ENCODE data around the gene EGLN2. TPM values are rescaled to one million over a fixed set of nuclear protein-coding genes. Genes with fewer than 3 reads are reported as not detected.
"Not testable (repeated sequence)": the region's sequence is repeated elsewhere in the genome, so short reads cannot be mapped to it uniquely, and the experiment has no call there.

Gene EGLN2
- total RNA-seq, 2 experiments from 2014 or later: 124 to 126 TPM

- Mint-ChIP-seq H3K27me3 (peaks cover 34% of the 10 kb centered on the region), H3K9me3 (no peaks in the 10 kb centered on the region), H3K4me3 (no peak overlapping the region), H3K4me1 (peaks cover 52% of the 10 kb centered on the region), H3K36me3 (ENCODE audit: low read depth) (peaks cover 5% of the 10 kb centered on the region), H3K27ac (no peak overlapping the region)
- POLR2A ChIA-PET: no interaction called here
- DNase-seq: no peak
- CTCF ChIA-PET: interaction anchor here (0.8 kb wide), 1 partner anchor 152 kb away, joined by 3 read pairs; no protein-coding TSS in a partner anchor
Observed at GRCh38 chr19:40815223-40815622, 16.2 kb downstream of the EGLN2 start.

GRCh38 chr19:40818480-40819399 lies 19.7 kb downstream of the EGLN2 start:
- H3K36me3 Mint-ChIP-seq (ENCODE audit: low read depth); H3K9me3 Mint-ChIP-seq; POLR2A ChIA-PET: not testable (repeated sequence)
- CTCF ChIA-PET: interaction anchor here (0.6 to 3.8 kb wide), 9 partner anchors 9 to 488 kb away, joined by 3 to 20 read pairs (median 4); no protein-coding TSS in a partner anchor
- H3K4me3 Mint-ChIP-seq: peak overlapping the region; percentile 68
- H3K27me3 Mint-ChIP-seq: peaks cover 18% of the 10 kb centered on the region
- H3K4me1 Mint-ChIP-seq: peaks cover 33% of the 10 kb centered on the region
- DNase-seq: peak; percentile 68
- peak overlapping the region; percentile 91 for H3K27ac Mint-ChIP-seq

GRCh38 chr19:40819479-40820234 lies 20.7 kb downstream of the EGLN2 start:
- H3K27ac Mint-ChIP-seq: peak overlapping the region; percentile 67
- H3K4me1 Mint-ChIP-seq: peaks cover 38% of the 10 kb centered on the region
- H3K4me3 Mint-ChIP-seq; H3K36me3 Mint-ChIP-seq (ENCODE audit: low read depth); H3K9me3 Mint-ChIP-seq; H3K27me3 Mint-ChIP-seq; POLR2A ChIA-PET: not testable (repeated sequence)
- DNase-seq: peak; percentile 74
- CTCF ChIA-PET: interaction anchor here (0.6 to 3.8 kb wide), 16 partner anchors 10 to 489 kb away, joined by 3 to 20 read pairs (median 3); partner anchors contain the start of gene SERTAD1

- no peak for DNase-seq
- Mint-ChIP-seq H3K4me1 (peaks cover 51% of the 10 kb centered on the region), H3K9me3 (peaks cover 6% of the 10 kb centered on the region), H3K4me3 (no peak overlapping the region), H3K27me3 (no peaks in the 10 kb centered on the region), H3K27ac (no peak overlapping the region), H3K36me3 (ENCODE audit: low read depth) (peaks cover 10% of the 10 kb centered on the region)
- ChIA-PET POLR2A (no interaction called here), CTCF (interaction anchor here (0.6 to 3.8 kb wide), 2 partner anchors 13 to 16 kb away, joined by 3 to 20 read pairs; no protein-coding TSS in a partner anchor)
Observed at GRCh38 chr19:40822161-40822560, 23.2 kb downstream of the EGLN2 start.

GRCh38 chr19:40822704-40823553 lies 23.9 kb downstream of the EGLN2 start:
- peaks cover 17% of the 10 kb centered on the region for H3K36me3 Mint-ChIP-seq (ENCODE audit: low read depth)
- DNase-seq, H3K4me3 Mint-ChIP-seq, H3K9me3 Mint-ChIP-seq, H3K27ac Mint-ChIP-seq, H3K27me3 Mint-ChIP-seq, POLR2A ChIA-PET: not testable (repeated sequence)
- peaks cover 50% of the 10 kb centered on the region for H3K4me1 Mint-ChIP-seq
- CTCF ChIA-PET: interaction anchor here (0.6 to 2.1 kb wide), 3 partner anchors 13 to 37 kb away, joined by 3 to 5 read pairs (median 3); no protein-coding TSS in a partner anchor

- H3K9me3 Mint-ChIP-seq, H3K4me3 Mint-ChIP-seq, H3K27me3 Mint-ChIP-seq, POLR2A ChIA-PET, DNase-seq: not testable (repeated sequence)
- Mint-ChIP-seq H3K27ac (peak overlapping the region; percentile 27), H3K4me1 (peaks cover 38% of the 10 kb centered on the region), H3K36me3 (ENCODE audit: low read depth) (peaks cover 28% of the 10 kb centered on the region)
- CTCF ChIA-PET: interaction anchor here (0.6 to 1.3 kb wide), 3 partner anchors 8 to 162 kb away, joined by 3 to 4 read pairs (median 3); no protein-coding TSS in a partner anchor
Observed at GRCh38 chr19:40824916-40825315, 25.9 kb downstream of the EGLN2 start.

- H3K27me3 Mint-ChIP-seq, H3K4me3 Mint-ChIP-seq, DNase-seq, POLR2A ChIA-PET, H3K9me3 Mint-ChIP-seq: not testable (repeated sequence)
- Mint-ChIP-seq H3K27ac (peak overlapping the region; percentile 61), H3K36me3 (ENCODE audit: low read depth) (peaks cover 28% of the 10 kb centered on the region), H3K4me1 (peaks cover 38% of the 10 kb centered on the region)
- CTCF ChIA-PET: interaction anchor here (0.6 kb wide), 1 partner anchor 11 kb away, joined by 3 read pairs; no protein-coding TSS in a partner anchor
Observed at GRCh38 chr19:40825460-40826095, 26.6 kb downstream of the EGLN2 start.

- Mint-ChIP-seq H3K36me3 (ENCODE audit: low read depth) (peaks cover 28% of the 10 kb centered on the region), H3K27ac (peak overlapping the region; percentile 87), H3K4me1 (peaks cover 38% of the 10 kb centered on the region)
- POLR2A ChIA-PET, CTCF ChIA-PET, H3K27me3 Mint-ChIP-seq, H3K4me3 Mint-ChIP-seq, H3K9me3 Mint-ChIP-seq, DNase-seq: not testable (repeated sequence)
Observed at GRCh38 chr19:40826312-40826698, 27.3 kb downstream of the EGLN2 start.

- H3K27ac Mint-ChIP-seq: peak overlapping the region; percentile 87
- POLR2A ChIA-PET: not testable (repeated sequence)
Observed at GRCh38 chr19:40826699-40827385, 27.9 kb downstream of the EGLN2 start.

GRCh38 chr19:40827386-40828247 lies 28.6 kb downstream of the EGLN2 start:
- POLR2A ChIA-PET: no interaction called here

More at GRCh38 chr19:40826699-40827385, 27.9 kb downstream of the EGLN2 start:
- H3K9me3 Mint-ChIP-seq, H3K4me3 Mint-ChIP-seq, CTCF ChIA-PET, H3K27me3 Mint-ChIP-seq: not testable (repeated sequence)
- peak; percentile 84 for DNase-seq
- peaks cover 28% of the 10 kb centered on the region for H3K36me3 Mint-ChIP-seq (ENCODE audit: low read depth)
- H3K4me1 Mint-ChIP-seq: peaks cover 38% of the 10 kb centered on the region

GRCh38 chr19:40829205-40829604 lies 30.2 kb downstream of the EGLN2 start:
- ChIA-PET POLR2A (no interaction called here), CTCF (no interaction called here)
- peaks cover 47% of the 10 kb centered on the region for H3K4me1 Mint-ChIP-seq
- no peak overlapping the region for H3K4me3 Mint-ChIP-seq
- peaks cover 28% of the 10 kb centered on the region for H3K36me3 Mint-ChIP-seq (ENCODE audit: low read depth)
- peak overlapping the region; percentile 15 for H3K27ac Mint-ChIP-seq
- H3K9me3 Mint-ChIP-seq: peaks cover 8% of the 10 kb centered on the region
- no peak for DNase-seq
- no peaks in the 10 kb centered on the region for H3K27me3 Mint-ChIP-seq

More at GRCh38 chr19:40827386-40828247, 28.6 kb downstream of the EGLN2 start:
- no peak overlapping the region for H3K4me3 Mint-ChIP-seq
- CTCF ChIA-PET: no interaction called here
- no peaks in the 10 kb centered on the region for H3K27me3 Mint-ChIP-seq
- peaks cover 44% of the 10 kb centered on the region for H3K4me1 Mint-ChIP-seq
- peaks cover 28% of the 10 kb centered on the region for H3K36me3 Mint-ChIP-seq (ENCODE audit: low read depth)
- H3K27ac Mint-ChIP-seq: peak overlapping the region; percentile 87
- H3K9me3 Mint-ChIP-seq: peaks cover 8% of the 10 kb centered on the region
- DNase-seq: no peak
